ENCODE measurements around the gene FOXP1.

- TF ChIP-seq EZH2 (IDR thresholded peaks at IDR 0.05; ENCODE audit: insufficient read depth, low read length) (no peak), CTCF (IDR thresholded peaks at IDR 0.05; ENCODE audit: insufficient read depth, low read depth, low read length) (no peak)
Observed at GRCh38 chr3:70990185-70990584, 593.3 kb downstream of the FOXP1 start.

All from astrocyte (in vitro differentiated cells and primary cell).